Stomach (tissue), 9 donors: ENCODE results near the gene NEDD9. TPM values are rescaled to one million over a fixed set of nuclear protein-coding genes. Genes with fewer than 3 reads are reported as not detected.

Experiments
- DNase-seq, 2 donors: peaks; one replicate each; pipeline versions ENCODE4 v3.0.0 to v3.0.0-alpha.2; 2013 to 2019
- H3K27ac ChIP-seq, 5 donors: fragments of 200-600 bp in 4 of 5; sonication (generic) in 4 of 5; one replicate each; pipeline ENCODE4 v1.5.1; 2013 to 2019; ENCODE audit warnings: mild to moderate bottlenecking in 1 of 5, moderate library complexity in 1 of 5
- H3K27me3 ChIP-seq, 3 donors: fragments of 200-600 bp; sonication (generic); one replicate each; pipeline ENCODE4 v1.5.1; 2017 to 2019; ENCODE audit warnings: mixed run types in 1 of 3
- H3K36me3 ChIP-seq, 4 donors: fragments of 200-600 bp; sonication (generic); 1 replicate in 3 of 4; 2 replicates in 1 of 4; pipeline ENCODE4 v1.5.1; 2016 to 2019
- H3K4me1 ChIP-seq, 4 donors: fragments of 200-600 bp; sonication (generic); one replicate each; pipeline ENCODE4 v1.5.1; 2016 to 2019
- H3K4me3 ChIP-seq, 4 donors: fragments of 200-600 bp; sonication (generic) in 3 of 4; one replicate each; pipeline ENCODE4 v1.5.1; 2016 to 2019; ENCODE audit warnings: mild to moderate bottlenecking in 1 of 4
- H3K9me3 ChIP-seq, 4 donors: fragments of 200-600 bp; sonication (generic); one replicate each; pipeline ENCODE4 v1.5.1; 2016 to 2019
- CTCF ChIP-seq, 7 experiments: fragments of 450-650 bp in 4 of 7; fragments of 200-600 bp in 3 of 7; sonication (generic) in 3 of 7; IDR thresholded peaks; one replicate each; pipeline ENCODE4 v1.5.1; 2016 to 2019; ENCODE audit warnings: antibody characterized with exemption in 7 of 7, control low read depth in 2 of 7, mild to moderate bottlenecking in 1 of 7
- EP300 ChIP-seq: sonication (generic); formaldehyde crosslinking; IDR thresholded peaks from one replicate; pipeline ENCODE4 v1.6.1; 2017; ENCODE audit warnings: antibody characterized with exemption
- POLR2A ChIP-seq, 4 donors: fragments of 450-650 bp; IDR thresholded peaks; one replicate each; pipeline ENCODE4 v1.6.1; 2016; ENCODE audit warnings: antibody characterized with exemption in 4 of 4, control low read depth in 2 of 4, mild to moderate bottlenecking in 1 of 4, moderate library complexity in 1 of 4
- POLR2AphosphoS5 ChIP-seq, 3 donors: sonication (generic); formaldehyde crosslinking; IDR thresholded peaks; one replicate each; pipeline ENCODE4 v1.6.1; 2016; ENCODE audit warnings: antibody characterized with exemption in 3 of 3
- whole genome bisulfite sequencing, 5 donors: extraction: QIAGEN DNeasy Blood & Tissue Kit in 3 of 5; methylation state at CpG; one replicate each; pipeline versions ENCODE4 v1.1.5 to v1.1.7; 2013 to 2018; 5-methylcytosine and 5-hydroxymethylcytosine counted together
- intact Hi-C: fragments of 100-400 bp; cut with DNase I; formaldehyde crosslinking; loops from one replicate; pipeline ENCODE4 v1.15.1; 2023; ENCODE audit warnings: low total_unique reads
- polyA plus RNA-seq, 3 donors: library from polyadenylated mRNA; stranded (reverse); fragments of 200-250 nt; gene quantifications; one replicate each; pipeline ENCODE4 v1.2.3, GENCODE V29; 2013
- total RNA-seq, 5 donors: library from RNA; depleted of rRNA; stranded (reverse); fragments of >200 nt; gene quantifications; one replicate each; pipeline versions ENCODE4 v1.1.0 to v1.2.3, GENCODE V29; 2014 to 2016
- donor health status: healthy with polysubstance abuse.
- donor health status: Bipolar disorder and iron deficiency.
- donor health status: healthy.

NEDD9 gene
- total and polyA plus RNA-seq, 8 donors: 4.2 to 97.9 (median 26.9) TPM

GRCh38 chr6:11271228-11272020, 39.0 kb upstream of the NEDD9 start:
- WGBS, 5 donors: 71 to 83% (median 76%) methylated on average over 4 of the region's 4 CpGs
- Histone ChIP-seq H3K9me3 (no peaks in the 10 kb centered on the region), H3K27me3 (no peaks in the 10 kb centered on the region), H3K4me3 (no peak overlapping the region), H3K4me1 (peaks cover 19 to 53% (median 39%) of the 10 kb centered on the region in 4 donors), H3K27ac (peak overlapping the region; percentile 3 to 58 (median 28)), H3K36me3 (no peaks in the 10 kb centered on the region)
- peak in 1 of 3 donors; percentile 63 for TF ChIP-seq POLR2AphosphoS5 (IDR thresholded peaks at IDR 0.05)
- TF ChIP-seq EP300: no peak
- DNase-seq: peak in 1 of 2 donors; percentile 47
- intact Hi-C loops: no loop called here

- Histone ChIP-seq H3K4me3 (no peak overlapping the region), H3K9me3 (no peaks in the 10 kb centered on the region), H3K27me3 (no peaks in the 10 kb centered on the region), H3K4me1 (peaks cover 12 to 42% (median 30%) of the 10 kb centered on the region in 4 donors), H3K36me3 (no peaks in the 10 kb centered on the region), H3K27ac (peak overlapping the region in 4 of 5 donors; percentile 3 to 58 (median 34))
- DNase-seq: peak in 1 of 2 donors; percentile 83
- TF ChIP-seq EP300 (no peak), POLR2AphosphoS5 (IDR thresholded peaks at IDR 0.05) (no peak), CTCF (IDR thresholded peaks at IDR 0.05) (no peak), POLR2A (IDR thresholded peaks at IDR 0.05) (no peak)
- WGBS, 5 donors: 43 to 67% (median 51%) methylated on average over 12 of the region's 12 CpGs
- intact Hi-C loops: no loop called here
Measured at GRCh38 chr6:11270030-11271027, 37.9 kb upstream of the NEDD9 start.

GRCh38 chr6:11268978-11269377, 36.5 kb upstream of the NEDD9 start:
- Histone ChIP-seq H3K27me3 (no peaks in the 10 kb centered on the region), H3K4me1 (peaks cover 8 to 41% (median 29%) of the 10 kb centered on the region in 4 donors), H3K27ac (no peak overlapping the region), H3K4me3 (no peak overlapping the region), H3K36me3 (no peaks in the 10 kb centered on the region), H3K9me3 (no peaks in the 10 kb centered on the region)
- no peak for DNase-seq
- no peak for TF ChIP-seq POLR2AphosphoS5 (IDR thresholded peaks at IDR 0.05)
- TF ChIP-seq POLR2A (IDR thresholded peaks at IDR 0.05): no peak
- TF ChIP-seq CTCF (IDR thresholded peaks at IDR 0.05): no peak
- no peak for TF ChIP-seq EP300
- 80 to 87% (median 86%) methylated on average over 4 of the region's 4 CpGs for WGBS, 5 donors
- intact Hi-C loops: no loop called here

GRCh38 chr6:11266926-11267325, 34.5 kb upstream of the NEDD9 start:
- Histone ChIP-seq H3K36me3 (no peaks in the 10 kb centered on the region), H3K4me1 (peaks cover 13 to 45% (median 31%) of the 10 kb centered on the region in 4 donors), H3K27ac (no peak overlapping the region), H3K4me3 (no peak overlapping the region), H3K27me3 (no peaks in the 10 kb centered on the region), H3K9me3 (no peaks in the 10 kb centered on the region)
- DNase-seq: no peak
- TF ChIP-seq CTCF (IDR thresholded peaks at IDR 0.05): no peak
- no peak for TF ChIP-seq EP300
- WGBS, 5 donors: 74 to 80% (median 78%) methylated on average over 3 of the region's 3 CpGs
- intact Hi-C loops: no loop called here
